Spleen (tissue), 7 donors: ENCODE measurements around the gene DNAAF1.

Source experiments
- POLR2A ChIP-seq, 3 donors: fragments of 450-650 bp; IDR thresholded peaks; one replicate each; pipeline ENCODE4 v1.5.1; 2017; ENCODE audit warnings: antibody characterized with exemption in 3 of 3, mild to moderate bottlenecking in 1 of 3
- POLR2AphosphoS5 ChIP-seq, 3 donors: sonication (generic); formaldehyde crosslinking; IDR thresholded peaks; one replicate each; pipeline ENCODE4 v1.5.1; 2017; ENCODE audit warnings: antibody characterized with exemption in 3 of 3
- TF ChIP-seq, protein P1 (sequence below), 11 experiments: fragments of 200-600 bp in 7 of 11; fragments of 450-650 bp in 4 of 11; sonication (generic) in 4 of 11; IDR thresholded peaks in 8 of 11; conservative IDR thresholded peaks in 3 of 11; 1 replicate in 7 of 11; 2 replicates in 4 of 11; pipeline versions ENCODE4 v1.4.0 to v1.8.0; 2016 to 2021; ENCODE audit warnings: antibody characterized with exemption in 11 of 11, inconsistent platforms in 4 of 11, mild to moderate bottlenecking in 1 of 11
- donor health status: DM: no; HTN: no; CAD: no; lungs with moderate emphysema.
- donor health status: DM: no; HTN: no; CAD: no.
- donor health status: DM: no; HTN: no; CAD: no.

DNA sequence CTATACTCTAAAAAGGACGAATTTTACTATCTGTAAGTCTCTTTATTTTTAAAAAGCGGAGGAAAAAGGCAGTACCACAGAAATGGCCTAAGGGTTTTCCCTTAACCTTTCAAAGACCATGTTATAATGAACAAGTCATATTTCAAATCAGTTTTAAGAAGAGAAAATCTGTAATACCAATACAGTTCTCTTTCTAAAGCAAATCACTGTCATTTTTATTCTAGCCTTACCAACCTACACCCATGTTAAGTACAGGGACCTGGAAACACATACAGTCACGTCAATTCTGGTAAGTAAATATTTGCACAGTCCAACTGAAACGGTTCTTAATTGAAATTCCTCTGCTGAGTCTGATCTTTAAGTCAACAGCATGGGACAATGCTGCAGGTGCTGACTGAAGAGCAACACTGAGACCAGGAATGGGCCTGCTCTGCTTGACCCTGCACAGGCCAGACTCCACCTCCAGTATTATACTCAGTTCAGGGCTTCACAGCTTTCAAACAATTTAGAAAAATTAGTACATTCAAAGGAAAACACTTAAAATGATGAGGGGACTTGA is 48.6 kb upstream of the DNAAF1 start:
- TF ChIP-seq POLR2A (IDR thresholded peaks at IDR 0.05) (no peak), POLR2AphosphoS5 (IDR thresholded peaks at IDR 0.05) (no peak)
- TF ChIP-seq, protein P1, sequence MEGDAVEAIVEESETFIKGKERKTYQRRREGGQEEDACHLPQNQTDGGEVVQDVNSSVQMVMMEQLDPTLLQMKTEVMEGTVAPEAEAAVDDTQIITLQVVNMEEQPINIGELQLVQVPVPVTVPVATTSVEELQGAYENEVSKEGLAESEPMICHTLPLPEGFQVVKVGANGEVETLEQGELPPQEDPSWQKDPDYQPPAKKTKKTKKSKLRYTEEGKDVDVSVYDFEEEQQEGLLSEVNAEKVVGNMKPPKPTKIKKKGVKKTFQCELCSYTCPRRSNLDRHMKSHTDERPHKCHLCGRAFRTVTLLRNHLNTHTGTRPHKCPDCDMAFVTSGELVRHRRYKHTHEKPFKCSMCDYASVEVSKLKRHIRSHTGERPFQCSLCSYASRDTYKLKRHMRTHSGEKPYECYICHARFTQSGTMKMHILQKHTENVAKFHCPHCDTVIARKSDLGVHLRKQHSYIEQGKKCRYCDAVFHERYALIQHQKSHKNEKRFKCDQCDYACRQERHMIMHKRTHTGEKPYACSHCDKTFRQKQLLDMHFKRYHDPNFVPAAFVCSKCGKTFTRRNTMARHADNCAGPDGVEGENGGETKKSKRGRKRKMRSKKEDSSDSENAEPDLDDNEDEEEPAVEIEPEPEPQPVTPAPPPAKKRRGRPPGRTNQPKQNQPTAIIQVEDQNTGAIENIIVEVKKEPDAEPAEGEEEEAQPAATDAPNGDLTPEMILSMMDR (IDR thresholded peaks at IDR 0.05 in 8 of 11, conservative IDR thresholded peaks at IDR 0.05 in 3 of 11) = no peak
